SKM-1 treated with dmso at 0.1 percent for 144 hours (cell line): Measurements from ENCODE around the gene PHF21B.
"Not testable (repeated sequence)": the region's sequence is repeated elsewhere in the genome, so short reads cannot be mapped to it uniquely, and the experiment has no call there.

Source experiments
- DNase-seq: peaks from one replicate; lab custom pipeline; 2025; ENCODE audit not compliant: unreplicated experiment; lab: John Stamatoyannopoulos, UW

The PHF21B gene

GRCh38 chr22:44962741-44963454 is 46.9 kb downstream of the PHF21B start:
- DNase-seq = no peak

- DNase-seq = not testable (repeated sequence)
Observed at GRCh38 chr22:44961682-44962081, 48.1 kb downstream of the PHF21B start.

GRCh38 chr22:44956840-44957767 is 52.7 kb downstream of the PHF21B start:
- no peak for DNase-seq

- DNase-seq = no peak
Observed at GRCh38 chr22:44955102-44955501, 54.7 kb downstream of the PHF21B start.

- DNase-seq = no peak
Observed at GRCh38 chr22:44954149-44954548, 55.7 kb downstream of the PHF21B start.

- DNase-seq = no peak
Observed at GRCh38 chr22:44952863-44953746, 56.7 kb downstream of the PHF21B start.

GRCh38 chr22:44951510-44951816 is 58.3 kb downstream of the PHF21B start:
- DNase-seq = no peak

GRCh38 chr22:44950806-44951509 is 58.8 kb downstream of the PHF21B start:
- no peak for DNase-seq

- DNase-seq = no peak
Observed at GRCh38 chr22:44947846-44948245, 62.0 kb downstream of the PHF21B start.

- no peak for DNase-seq
Observed at GRCh38 chr22:44947049-44947448, 62.8 kb downstream of the PHF21B start.

- no peak for DNase-seq
Observed at GRCh38 chr22:44944883-44945601, 64.8 kb downstream of the PHF21B start.

- no peak for DNase-seq
Observed at GRCh38 chr22:44943701-44944324, 66.0 kb downstream of the PHF21B start.

GRCh38 chr22:44942979-44943700 is 66.7 kb downstream of the PHF21B start:
- DNase-seq = no peak

GRCh38 chr22:44942056-44942455 is 67.7 kb downstream of the PHF21B start:
- DNase-seq = no peak

- DNase-seq = no peak
Observed at GRCh38 chr22:44941207-44941606, 68.6 kb downstream of the PHF21B start.

- DNase-seq = no peak
Observed at GRCh38 chr22:44940130-44940529, 69.7 kb downstream of the PHF21B start.

- no peak for DNase-seq
Observed at GRCh38 chr22:44939451-44939850, 70.4 kb downstream of the PHF21B start.

- no peak for DNase-seq
Observed at GRCh38 chr22:44938886-44939285, 70.9 kb downstream of the PHF21B start.

- DNase-seq = no peak
Observed at GRCh38 chr22:44937216-44937615, 72.6 kb downstream of the PHF21B start.
